NB4 (cell line): ENCODE measurements around the gene APOC4.

Source experiments
- MAX ChIP-seq: IDR thresholded peaks from 2 replicates; pipeline ENCODE4 v1.6.1; 2011; ENCODE audit warnings: low read depth, low read length
- POLR2A ChIP-seq: IDR thresholded peaks from 2 replicates; pipeline ENCODE4 v1.6.1; 2011; ENCODE audit warnings: mild to moderate bottlenecking; ENCODE audit not compliant: insufficient read length; ENCODE audit errors: extremely low read depth

- TF ChIP-seq POLR2A (no peak), MAX (no peak)
Observed at GRCh38 chr19:44968670-44969069, 26.6 kb downstream of the APOC4 start.
